ENCODE data around the gene PRPF6. TPM values are rescaled to one million over a fixed set of nuclear protein-coding genes. Genes with fewer than 3 reads are reported as not detected.

PRPF6 gene, protein sequence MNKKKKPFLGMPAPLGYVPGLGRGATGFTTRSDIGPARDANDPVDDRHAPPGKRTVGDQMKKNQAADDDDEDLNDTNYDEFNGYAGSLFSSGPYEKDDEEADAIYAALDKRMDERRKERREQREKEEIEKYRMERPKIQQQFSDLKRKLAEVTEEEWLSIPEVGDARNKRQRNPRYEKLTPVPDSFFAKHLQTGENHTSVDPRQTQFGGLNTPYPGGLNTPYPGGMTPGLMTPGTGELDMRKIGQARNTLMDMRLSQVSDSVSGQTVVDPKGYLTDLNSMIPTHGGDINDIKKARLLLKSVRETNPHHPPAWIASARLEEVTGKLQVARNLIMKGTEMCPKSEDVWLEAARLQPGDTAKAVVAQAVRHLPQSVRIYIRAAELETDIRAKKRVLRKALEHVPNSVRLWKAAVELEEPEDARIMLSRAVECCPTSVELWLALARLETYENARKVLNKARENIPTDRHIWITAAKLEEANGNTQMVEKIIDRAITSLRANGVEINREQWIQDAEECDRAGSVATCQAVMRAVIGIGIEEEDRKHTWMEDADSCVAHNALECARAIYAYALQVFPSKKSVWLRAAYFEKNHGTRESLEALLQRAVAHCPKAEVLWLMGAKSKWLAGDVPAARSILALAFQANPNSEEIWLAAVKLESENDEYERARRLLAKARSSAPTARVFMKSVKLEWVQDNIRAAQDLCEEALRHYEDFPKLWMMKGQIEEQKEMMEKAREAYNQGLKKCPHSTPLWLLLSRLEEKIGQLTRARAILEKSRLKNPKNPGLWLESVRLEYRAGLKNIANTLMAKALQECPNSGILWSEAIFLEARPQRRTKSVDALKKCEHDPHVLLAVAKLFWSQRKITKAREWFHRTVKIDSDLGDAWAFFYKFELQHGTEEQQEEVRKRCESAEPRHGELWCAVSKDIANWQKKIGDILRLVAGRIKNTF
- 48.7 and 56.6 TPM in 2 replicates for total RNA-seq

DNA sequence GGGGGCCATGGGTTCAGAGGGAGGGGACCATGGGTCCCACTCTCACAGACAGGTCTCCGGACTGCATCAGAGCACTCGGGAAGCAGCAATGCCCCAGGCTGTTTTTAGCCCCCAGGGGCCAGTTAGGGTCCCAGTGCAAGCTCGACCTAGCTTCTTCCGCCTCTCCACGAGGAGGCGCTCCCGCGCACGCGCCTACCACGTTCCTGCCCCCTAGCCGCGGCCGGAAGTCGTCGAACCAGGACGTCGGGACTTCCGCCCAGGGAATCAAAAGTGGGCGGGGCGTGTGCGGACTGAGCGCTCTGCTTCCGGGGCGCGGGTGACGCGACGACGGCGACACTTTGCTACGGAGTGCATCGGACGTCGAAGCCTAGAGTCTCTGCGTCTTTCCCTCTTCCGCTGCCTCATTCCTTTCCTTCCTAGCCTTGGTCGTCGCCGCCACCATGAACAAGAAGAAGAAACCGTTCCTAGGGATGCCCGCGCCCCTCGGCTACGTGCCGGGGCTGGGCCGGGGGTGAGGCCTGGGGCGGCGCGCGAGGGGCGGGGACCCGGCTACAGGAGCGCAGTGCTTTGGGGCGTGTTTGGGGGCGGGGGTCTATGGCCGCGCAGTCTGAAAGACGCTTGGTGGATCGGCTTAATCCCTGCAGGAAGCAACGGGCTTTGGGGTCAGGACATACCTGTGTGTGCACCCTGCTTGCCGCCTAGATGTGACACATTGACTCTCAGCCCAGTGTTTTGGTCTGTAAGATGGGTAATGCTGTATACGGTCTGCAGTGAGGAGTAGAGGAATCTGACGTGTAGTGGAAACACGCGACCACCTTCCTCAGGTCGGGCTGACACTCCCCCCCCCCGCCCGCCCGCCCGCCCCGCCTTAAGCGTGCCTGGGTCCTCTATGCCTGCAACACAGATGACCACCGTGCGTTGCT lies at the start of gene PRPF6:
TSS of gene PRPF6 (plus strand) at position 327 of the 923 bp plus-strand sequence. CDS start at position 441, 114 bp downstream.

DNA sequence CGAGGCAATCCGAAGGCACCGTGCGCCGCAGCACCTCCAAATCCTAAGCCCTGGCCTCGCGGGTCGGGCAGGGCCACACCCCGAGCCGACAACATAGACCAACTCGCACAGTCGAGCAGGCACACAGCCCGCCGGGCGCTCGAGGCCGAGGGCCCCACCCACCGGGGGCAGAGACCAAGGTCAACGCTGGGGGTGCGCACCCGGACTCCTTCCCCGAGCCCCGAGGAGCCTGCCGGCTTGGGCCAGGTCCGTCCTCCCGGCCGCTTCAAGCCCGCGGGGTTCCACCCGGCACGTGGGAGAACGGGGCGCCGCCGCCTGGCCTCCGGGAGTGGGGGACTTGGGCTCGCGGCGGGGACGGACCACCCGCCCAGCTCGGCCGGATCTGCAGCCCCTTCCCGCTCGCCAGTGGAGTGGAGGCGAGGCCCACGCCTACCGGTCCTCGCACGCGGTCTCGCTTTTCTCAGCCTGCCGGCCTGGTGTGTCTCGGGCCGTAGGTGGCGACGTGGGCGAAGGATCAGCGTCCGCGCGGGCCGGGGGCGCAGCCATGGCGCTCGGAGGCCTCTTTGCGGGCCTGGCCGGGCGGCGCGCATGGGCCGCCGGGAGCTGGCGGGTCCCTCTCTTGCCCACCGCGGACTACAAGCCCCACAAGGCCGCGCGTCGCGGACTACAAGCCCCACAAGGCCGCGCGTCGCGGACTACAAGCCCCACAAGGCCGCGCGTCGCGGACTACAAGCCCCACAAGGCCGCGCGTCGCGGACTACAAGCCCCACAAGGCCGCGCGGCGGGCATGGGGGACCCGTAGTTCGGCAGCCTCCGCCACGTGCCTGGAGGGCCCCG lies 24.9 kb upstream of the PRPF6 start, which contains the start of gene UCKL1:
TSS of gene UCKL1 (minus strand) at position 590 of the 837 bp plus-strand sequence. CDS start at position 546, 44 bp downstream.

DNA sequence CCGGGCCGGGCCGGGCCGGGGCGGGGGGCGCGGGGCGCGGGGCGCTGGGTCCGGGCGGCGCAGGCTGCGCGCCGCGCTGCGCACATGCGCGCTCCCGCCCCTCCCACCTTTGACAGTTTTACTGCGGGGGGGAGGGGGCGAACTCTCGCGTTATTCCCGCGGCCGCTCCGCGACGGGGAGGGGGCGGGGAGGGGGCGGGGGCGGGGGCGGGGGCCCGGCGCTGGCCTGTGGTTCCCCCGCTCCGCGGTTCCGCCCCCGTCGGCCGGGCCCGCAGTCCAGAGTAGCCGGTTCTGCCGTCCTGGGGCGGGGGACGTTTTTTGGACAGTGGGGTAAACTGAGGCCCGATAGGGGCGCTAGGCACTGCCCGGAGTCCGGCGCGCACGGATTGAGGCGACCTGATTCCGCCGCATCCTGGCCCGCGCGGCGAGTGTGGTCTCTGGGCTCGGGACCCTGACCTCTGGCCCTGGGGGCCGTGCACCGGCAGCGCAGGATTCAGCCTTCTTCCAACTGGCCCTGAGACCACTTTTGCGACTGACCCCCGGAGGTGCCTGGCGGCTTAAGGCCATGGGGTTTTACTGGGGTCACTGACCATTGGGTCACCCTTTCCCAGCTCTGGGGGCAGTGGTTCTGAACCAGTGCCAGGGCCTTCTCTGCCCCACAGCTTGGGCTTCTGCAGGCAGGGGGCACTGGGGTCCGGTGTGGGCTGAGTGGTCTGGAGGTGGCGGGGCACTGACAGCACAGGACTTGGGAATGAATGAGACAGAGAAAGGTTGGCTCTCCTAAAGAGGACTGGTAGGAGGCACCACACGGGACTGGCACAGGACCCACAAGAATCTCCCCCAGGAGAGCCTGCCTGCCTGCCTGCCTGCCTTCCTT lies 10.9 kb upstream of the PRPF6 start, which contains the start of gene ZNF512B:
TSS of gene ZNF512B (minus strand) at position 93 of the 876 bp plus-strand sequence. CDS start 1,980 bp downstream, outside the sequence.

DNA sequence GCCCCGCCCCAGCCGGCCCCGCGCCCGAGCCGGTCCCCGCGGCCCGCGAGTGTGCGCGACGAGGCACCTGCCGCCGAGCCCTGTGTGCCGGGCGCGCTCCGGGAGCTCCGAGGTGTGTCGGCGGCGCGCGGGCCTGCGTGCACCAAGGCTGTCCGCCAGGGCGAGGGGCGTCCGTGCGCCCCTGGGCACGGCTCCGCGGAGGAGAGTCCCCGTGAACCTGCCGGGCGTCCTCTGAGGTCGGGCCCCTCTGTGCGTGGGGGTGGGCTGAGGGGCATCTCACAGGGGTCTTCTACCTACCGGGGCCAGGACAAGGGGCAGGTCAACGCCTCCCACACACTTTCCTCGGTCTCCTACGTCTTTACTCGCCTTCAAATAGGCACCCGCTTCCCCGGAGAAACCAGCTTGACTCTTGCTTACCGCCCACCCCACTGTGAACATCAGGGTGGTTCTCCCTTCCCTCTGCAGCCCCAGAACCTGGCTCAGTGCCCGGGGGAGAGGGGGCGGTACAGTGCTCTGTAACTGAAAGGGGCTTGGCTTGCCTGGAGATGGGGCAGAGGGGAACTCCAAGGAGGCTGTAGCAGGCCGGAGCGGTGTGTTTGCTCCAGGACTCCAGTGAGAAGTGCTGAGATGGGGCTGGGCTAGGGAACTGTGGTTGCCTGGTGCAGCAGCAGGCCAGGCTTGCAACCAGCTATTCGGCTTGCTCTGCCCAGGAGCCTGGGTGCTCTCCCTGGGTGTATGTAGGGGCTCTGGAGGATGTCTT lies 1.2 kb upstream of the PRPF6 start, which contains the start of gene SAMD10:
TSS of gene SAMD10 (minus strand) at position 86 of the 760 bp plus-strand sequence. CDS start 175 bp downstream, outside the sequence.

DNA sequence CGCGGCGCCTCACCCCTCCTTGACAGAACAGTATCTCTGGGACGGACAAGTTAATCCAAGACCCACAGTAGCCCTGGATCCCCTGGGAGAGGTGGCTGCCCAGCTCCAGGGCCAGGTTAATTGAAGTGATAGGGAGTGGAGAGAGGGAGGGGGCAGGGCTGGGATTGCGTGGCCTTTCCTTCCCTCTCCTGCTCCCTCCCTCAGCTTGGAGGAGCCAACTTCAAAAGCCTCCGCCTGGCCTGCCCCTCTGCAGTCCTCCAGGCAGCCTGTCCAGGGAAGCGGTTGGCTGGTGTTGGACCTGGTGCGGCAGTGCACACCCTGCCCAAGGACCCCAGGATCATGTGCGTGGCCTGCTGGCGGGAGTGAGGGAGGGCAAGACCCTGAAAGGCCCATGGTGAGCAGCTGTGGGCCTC lies 55.0 kb downstream of the PRPF6 start, which contains the start of gene C20orf204:
TSS of gene C20orf204 (plus strand) at position 250 of the 413 bp plus-strand sequence. CDS start at position 392, 142 bp downstream.

DNA sequence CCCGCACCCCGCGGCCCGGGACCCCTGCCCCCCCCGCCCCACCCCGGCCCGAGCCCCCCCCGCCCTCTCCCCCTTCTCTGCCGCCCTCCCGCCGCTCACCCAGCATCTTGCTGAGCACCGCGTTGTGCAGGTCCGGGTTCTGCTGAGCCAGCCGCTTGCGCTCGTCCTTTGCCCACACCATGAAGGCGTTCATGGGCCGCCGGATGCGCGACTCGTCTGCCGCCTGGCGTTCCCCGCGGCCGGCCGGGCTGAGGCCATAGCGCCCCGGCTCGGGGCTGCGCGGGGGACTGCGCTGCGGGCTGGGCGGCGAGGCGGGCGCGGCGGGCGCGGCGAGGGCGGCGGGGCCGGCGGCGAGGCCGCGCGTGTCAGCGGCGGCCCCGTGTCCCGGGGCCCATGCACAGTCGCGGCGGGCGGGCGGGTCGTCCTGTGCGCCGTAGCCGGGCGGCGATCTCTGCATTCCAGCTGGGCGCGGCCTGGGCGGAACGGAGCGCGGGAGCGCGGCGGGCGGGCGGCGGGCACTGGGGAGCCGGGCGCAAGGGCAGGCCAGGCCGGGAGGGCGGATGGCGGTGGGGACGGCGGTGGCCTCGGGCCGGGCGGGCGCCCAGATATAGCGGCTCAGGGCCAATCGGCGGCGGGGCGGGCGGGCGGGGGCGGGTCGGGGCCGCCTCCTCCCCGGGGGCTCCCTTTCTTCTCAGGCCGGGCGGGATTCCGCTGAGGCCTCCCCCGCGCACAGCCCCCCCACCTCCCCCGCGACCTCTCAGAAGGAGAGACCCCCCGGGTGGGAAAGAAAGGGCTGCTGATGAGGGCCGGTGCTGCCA lies 68.3 kb downstream of the PRPF6 start, which contains the start of gene SOX18:
TSS of gene SOX18 (minus strand) at position 580 of the 818 bp plus-strand sequence. CDS start at position 457, 123 bp downstream.

DNA sequence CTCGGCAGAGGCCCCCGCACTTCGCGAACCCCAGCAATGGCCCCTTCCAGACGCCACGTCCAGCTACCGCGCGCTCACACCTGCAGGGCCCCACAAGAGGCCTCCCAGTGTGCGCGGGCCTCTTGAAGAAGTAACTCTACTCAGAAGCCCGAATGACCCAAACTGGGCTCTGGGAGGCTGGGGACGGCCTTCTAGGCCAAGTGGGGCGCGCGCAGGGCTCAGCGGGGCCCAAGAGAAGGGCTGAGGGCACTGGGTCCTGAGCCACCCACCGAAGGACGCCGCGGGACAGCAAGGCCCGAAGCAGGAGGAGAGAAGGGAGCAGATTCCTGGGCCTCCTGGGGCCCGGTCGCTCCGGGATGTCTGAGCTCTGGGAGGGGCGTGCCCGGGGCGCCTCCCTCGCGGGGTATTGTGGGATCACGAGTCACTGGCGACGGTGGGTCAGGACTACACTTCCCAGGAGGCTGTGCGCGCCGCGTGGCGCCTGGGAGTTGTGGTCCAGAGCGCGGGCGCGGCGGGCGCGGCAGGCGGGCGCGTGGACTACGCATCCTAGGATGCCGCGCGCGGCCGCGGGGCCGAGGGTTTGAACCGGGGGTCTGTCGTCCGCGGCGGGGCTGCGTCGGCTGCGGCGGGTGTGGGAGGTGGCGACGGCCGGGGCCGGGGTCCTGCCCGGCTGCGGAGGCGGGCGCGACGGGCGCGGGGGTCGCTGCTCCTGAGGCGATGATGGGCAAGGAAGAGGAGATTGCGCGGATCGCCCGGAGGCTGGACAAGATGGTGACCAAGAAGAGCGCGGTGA lies 81.9 kb downstream of the PRPF6 start, which contains the start of gene TCEA2:
TSS of gene TCEA2 (plus strand) at position 603 of the 793 bp plus-strand sequence. CDS start at position 718, 115 bp downstream.

DNA sequence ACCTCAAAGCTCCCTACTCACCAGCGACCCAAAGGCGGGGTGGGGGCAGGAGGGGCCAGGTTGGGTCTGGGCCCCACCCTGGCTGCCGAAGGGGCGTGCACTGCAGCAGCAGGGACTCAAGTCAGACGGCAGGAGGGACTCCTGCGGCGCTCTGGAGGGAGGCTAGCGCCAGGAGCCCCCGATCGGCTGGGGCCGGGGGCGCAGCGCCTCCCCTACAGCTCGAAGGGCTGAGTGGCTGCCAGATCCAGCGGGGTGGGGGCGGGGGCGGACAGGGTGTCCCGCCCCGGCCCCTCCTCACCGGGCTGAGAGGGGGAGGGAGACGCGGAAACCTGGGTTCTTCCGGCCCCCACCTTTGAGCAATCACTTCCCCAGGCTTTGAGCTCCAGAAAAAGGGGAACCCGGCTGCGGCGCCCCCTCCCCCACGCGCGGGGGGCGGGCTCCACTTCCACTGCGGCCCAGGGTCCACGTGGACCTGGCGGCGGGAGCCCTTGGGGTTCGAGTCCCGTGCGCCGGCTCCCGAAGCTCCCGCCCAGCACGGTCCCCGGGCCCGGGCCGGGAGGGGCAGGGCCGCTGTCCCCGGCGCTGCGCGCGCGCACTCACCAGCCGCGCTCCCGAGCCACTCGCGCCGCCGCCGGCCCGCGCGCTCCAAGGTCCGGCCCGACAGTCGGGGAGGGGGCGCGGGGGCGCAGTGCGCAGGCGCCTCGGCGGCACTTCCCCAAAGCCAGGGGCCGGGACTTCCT lies 98.5 kb downstream of the PRPF6 start, which contains the start of gene RGS19:
TSS of gene RGS19 (minus strand) at position 246 of the 740 bp plus-strand sequence. CDS start 2,632 bp downstream, outside the sequence.

DNA sequence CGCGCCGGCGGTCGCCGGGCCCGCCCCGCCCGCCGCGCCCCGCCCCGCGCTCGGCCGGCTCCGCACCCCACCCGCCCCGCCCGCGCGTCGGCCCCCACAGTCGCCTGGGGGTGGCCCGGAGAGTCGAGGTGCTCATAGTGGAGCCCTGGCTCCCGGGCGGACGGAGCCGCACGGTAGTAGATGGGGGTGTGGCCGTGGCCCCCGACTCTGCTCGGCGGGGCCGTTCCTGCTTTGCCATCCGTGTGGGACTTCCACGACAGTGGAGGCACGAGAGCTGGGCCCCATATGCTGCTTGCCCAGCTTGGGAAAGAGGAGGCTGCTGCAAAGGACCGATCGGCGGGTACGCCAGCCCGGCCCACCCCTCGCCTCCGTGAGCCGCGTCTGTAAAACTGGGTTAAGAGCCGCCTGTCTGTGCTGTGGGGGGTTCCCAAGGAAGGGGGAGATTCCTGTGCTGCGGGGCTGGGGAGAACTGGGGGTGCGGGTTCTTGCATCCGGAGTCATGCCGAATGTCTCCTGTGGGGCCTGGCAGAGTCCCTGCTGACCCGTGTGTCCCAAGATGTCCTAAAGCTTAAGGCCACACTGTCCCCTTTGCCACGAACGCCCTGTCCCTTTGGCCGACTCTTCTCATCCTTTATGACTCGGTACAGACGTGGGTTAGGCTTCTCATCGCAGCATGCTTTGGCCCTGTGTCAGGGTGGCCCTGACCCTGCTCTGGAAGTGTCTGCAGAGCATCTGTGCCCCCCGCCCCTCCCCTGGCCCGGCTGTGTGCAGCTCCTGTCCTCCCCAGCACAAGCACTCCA lies 99.3 kb downstream of the PRPF6 start, which contains the start of gene OPRL1:
TSS of gene OPRL1 (plus strand) at position 70 of the 800 bp plus-strand sequence. CDS start 12,639 bp downstream, outside the sequence.

Other genes starting within 250 kb of the PRPF6 start
- gene LIME1, start 244.5 kb upstream of the PRPF6 start, total RNA-seq, result 3.9 and 5.5 TPM in 2 replicates
- 30.6 and 42.5 TPM in 2 replicates for gene SLC2A4RG, start 241.4 kb upstream of the PRPF6 start, total RNA-seq
- 2.7 and 2.9 TPM in 2 replicates for gene ZBTB46, start 149.9 kb upstream of the PRPF6 start, total RNA-seq
- gene ABHD16B, start 119.6 kb upstream of the PRPF6 start, total RNA-seq, result not detected in 2 replicates
- 153 and 179 TPM in 2 replicates for gene TPD52L2, start 115.9 kb upstream of the PRPF6 start, total RNA-seq
- 67.8 and 71.2 TPM in 2 replicates for gene DNAJC5, start 86.0 kb upstream of the PRPF6 start, total RNA-seq
- 27.4 and 33.7 TPM in 2 replicates for gene UCKL1, start 24.7 kb upstream of the PRPF6 start, total RNA-seq
- 10.7 and 13.0 TPM in 2 replicates for gene ZNF512B, start 11.2 kb upstream of the PRPF6 start, total RNA-seq
- 0.94 and 1.00 TPM in 2 replicates for gene SAMD10, start 1.5 kb upstream of the PRPF6 start, total RNA-seq
- gene C20orf204, start 55.0 kb downstream of the PRPF6 start, total RNA-seq, result 0.44 and 0.73 TPM in 2 replicates
- gene SOX18, start 68.5 kb downstream of the PRPF6 start, total RNA-seq, result 19.4 and 25.2 TPM in 2 replicates
- 11.1 and 18.7 TPM in 2 replicates for gene TCEA2, start 82.1 kb downstream of the PRPF6 start, total RNA-seq
- 20.3 and 29.3 TPM in 2 replicates for gene RGS19, start 98.4 kb downstream of the PRPF6 start, total RNA-seq
- gene OPRL1, start 99.0 kb downstream of the PRPF6 start, total RNA-seq, result 0.54 and 0.67 TPM in 2 replicates
- gene LKAAEAR1, start 103.3 kb downstream of the PRPF6 start, total RNA-seq, result not detected in 2 replicates
- gene NPBWR2, start 126.4 kb downstream of the PRPF6 start, total RNA-seq, result not detected in 2 replicates
- not detected in 2 replicates for gene MYT1, start 183.3 kb downstream of the PRPF6 start, total RNA-seq

All from mammary microvascular endothelial cell (primary cell).